ENCODE measurements around the gene NEK4. TPM values are rescaled to one million over a fixed set of nuclear protein-coding genes. Genes with fewer than 3 reads are reported as not detected.

The NEK4 gene
- total RNA-seq, 1 donor from 2014 or later = 15.1 TPM

DNA sequence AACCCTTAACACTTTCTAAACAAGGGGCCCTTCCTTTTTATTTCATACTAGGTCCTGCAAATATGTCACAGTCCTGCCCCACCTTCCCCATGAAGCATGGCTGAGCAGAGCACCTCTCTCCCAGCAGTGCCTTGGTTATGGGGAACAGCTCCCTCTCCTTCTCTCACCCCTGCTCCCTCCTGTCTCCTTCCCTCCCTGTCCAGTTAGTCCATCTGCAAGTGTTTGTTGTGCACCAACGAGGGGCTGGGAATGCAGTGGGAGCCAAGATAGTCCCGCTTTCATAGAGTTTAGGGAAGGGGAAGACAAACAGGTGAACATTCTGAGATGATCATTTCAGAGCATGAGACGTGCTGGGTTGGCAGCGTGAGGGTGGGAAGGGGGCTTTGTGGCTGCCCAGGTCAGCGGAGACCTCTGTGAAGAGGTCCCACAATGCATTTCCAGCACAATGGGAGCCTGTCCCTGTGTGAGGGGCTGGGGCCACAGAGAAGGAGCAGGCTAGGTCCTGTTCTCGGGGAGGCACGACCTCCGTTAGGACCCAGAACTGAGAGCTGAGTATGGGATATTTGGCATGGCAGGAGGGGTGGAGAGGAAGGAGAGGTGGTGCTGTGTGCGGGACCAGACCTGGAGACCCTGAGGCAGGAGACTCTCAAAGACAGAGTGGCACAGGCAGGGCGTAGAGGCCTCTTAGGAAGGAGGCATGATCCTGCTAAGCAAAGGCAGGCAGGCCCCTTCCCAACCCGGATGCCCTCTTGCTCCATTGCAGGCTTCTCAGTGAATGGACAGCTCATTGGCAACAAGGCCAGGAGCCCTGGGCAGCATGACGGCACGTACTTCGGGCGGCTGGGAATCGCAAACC, 18.4 kb upstream of the NEK4 start:
- H3K9me3 ChIP-seq (ENCODE audit: insufficient read depth, low read depth, low read length) = no peaks in the 10 kb centered on the region
- FAIRE-seq (no peak), DNase-seq (ENCODE audit: low read depth) (no peak)
- no peak for TF ChIP-seq CTCF (IDR thresholded peaks at IDR 0.05; ENCODE audit: insufficient read depth, low read depth, low read length)
- no peak for TF ChIP-seq EZH2 (IDR thresholded peaks at IDR 0.05; ENCODE audit: insufficient read depth, low read length)
- H3K36me3 ChIP-seq (ENCODE audit: insufficient read depth, low read length) = no peaks in the 10 kb centered on the region
- H3K27me3 Mint-ChIP-seq (ENCODE audit: low read depth, unreplicated experiment) = peaks cover 41% of the 10 kb centered on the region
- no peak overlapping the region for H3K27ac ChIP-seq (ENCODE audit: low read depth, low read length)
- no peak overlapping the region for H2AFZ ChIP-seq (ENCODE audit: low read depth, low read length)
- H3K4me1 Mint-ChIP-seq (ENCODE audit: low read depth, unreplicated experiment) = no peaks in the 10 kb centered on the region
- H3K27me3 ChIP-seq (ENCODE audit: insufficient read depth, low read length) = peaks cover 1% of the 10 kb centered on the region
- no peak overlapping the region for H3K4me3 ChIP-seq (ENCODE audit: insufficient read depth, low read depth, low read length)
- no peaks in the 10 kb centered on the region for H3K4me1 ChIP-seq (ENCODE audit: insufficient read depth, low read length)
- H3K9me3 Mint-ChIP-seq (ENCODE audit: unreplicated experiment) = peaks cover 2% of the 10 kb centered on the region
- no peaks in the 10 kb centered on the region for H4K20me1 ChIP-seq (ENCODE audit: insufficient read depth, low read length)
- H3K4me3 Mint-ChIP-seq (ENCODE audit: unreplicated experiment) = no peak overlapping the region
- H3K4me2 ChIP-seq (ENCODE audit: low read length) = no peak overlapping the region
- H3K9ac ChIP-seq (ENCODE audit: low read length) = no peak overlapping the region
- H3K27ac Mint-ChIP-seq (ENCODE audit: unreplicated experiment) = no peak overlapping the region
- H3K36me3 Mint-ChIP-seq (ENCODE audit: low read depth, unreplicated experiment) = no peaks in the 10 kb centered on the region
- H3K79me2 ChIP-seq (ENCODE audit: insufficient read depth, low read length) = no peaks in the 10 kb centered on the region

DNA sequence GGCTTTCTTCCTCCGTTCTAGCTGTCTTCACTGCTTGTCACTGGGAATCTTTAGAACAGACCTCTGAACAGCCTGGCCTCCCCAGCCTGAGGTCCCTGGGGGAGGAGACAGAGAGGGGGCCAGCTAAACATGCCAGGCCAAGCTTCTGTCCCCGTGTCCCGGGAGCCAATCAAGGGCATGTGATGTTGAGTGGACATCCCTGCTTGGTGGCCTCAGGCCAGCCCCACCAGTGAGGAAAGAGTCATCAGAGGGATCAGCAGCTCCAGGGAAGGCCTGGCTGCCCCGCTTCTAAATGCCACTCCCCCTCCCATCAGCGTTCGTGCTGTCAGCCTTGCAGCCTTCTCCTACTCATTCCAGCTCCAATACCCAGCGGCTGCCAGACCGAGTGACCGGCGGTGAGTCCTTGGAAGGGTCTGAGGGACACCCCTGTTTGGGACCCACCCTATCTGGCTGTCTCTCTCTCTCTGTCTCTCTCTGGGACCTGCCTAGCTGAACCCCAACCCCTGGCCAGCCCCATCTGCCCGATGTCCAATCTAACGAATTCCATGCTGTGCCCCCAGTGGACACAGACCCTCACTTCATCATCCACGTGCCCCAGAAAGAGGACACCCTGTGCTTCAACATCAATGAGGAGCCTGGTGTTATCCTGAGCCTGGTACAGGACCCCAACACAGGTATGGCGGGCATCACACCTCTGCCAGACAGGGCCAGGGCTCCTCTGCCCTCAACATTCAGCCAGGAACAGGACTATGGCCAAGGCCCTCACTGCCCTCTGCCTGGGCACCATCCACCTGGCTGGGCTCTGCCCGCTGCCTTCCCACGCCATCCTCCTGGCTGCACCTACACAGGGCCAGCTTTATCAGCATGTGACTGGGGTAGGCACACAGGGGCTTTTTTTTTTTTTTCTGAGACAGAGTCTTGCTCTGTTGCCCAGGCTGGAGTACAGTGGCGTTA, 17.2 kb upstream of the NEK4 start:
- Mint-ChIP-seq H3K4me1 (ENCODE audit: low read depth, unreplicated experiment) (no peaks in the 10 kb centered on the region), H3K27ac (ENCODE audit: unreplicated experiment) (no peak overlapping the region), H3K36me3 (ENCODE audit: low read depth, unreplicated experiment) (no peaks in the 10 kb centered on the region), H3K9me3 (ENCODE audit: unreplicated experiment) (peaks cover 5% of the 10 kb centered on the region), H3K27me3 (ENCODE audit: low read depth, unreplicated experiment) (peaks cover 51% of the 10 kb centered on the region), H3K4me3 (ENCODE audit: unreplicated experiment) (no peak overlapping the region)
- FAIRE-seq = no peak
- H3K4me1 ChIP-seq (ENCODE audit: insufficient read depth, low read length) = no peaks in the 10 kb centered on the region
- H2AFZ ChIP-seq (ENCODE audit: low read depth, low read length) = no peak overlapping the region
- no peaks in the 10 kb centered on the region for H4K20me1 ChIP-seq (ENCODE audit: insufficient read depth, low read length)
- no peak overlapping the region for H3K4me3 ChIP-seq (ENCODE audit: insufficient read depth, low read depth, low read length)
- DNase-seq (ENCODE audit: low read depth) = no peak
- H3K36me3 ChIP-seq (ENCODE audit: insufficient read depth, low read length) = no peaks in the 10 kb centered on the region
- H3K9me3 ChIP-seq (ENCODE audit: insufficient read depth, low read depth, low read length) = no peaks in the 10 kb centered on the region
- no peak overlapping the region for H3K27ac ChIP-seq (ENCODE audit: low read depth, low read length)
- TF ChIP-seq CTCF (IDR thresholded peaks at IDR 0.05; ENCODE audit: insufficient read depth, low read depth, low read length) = no peak
- no peak overlapping the region for H3K9ac ChIP-seq (ENCODE audit: low read length)
- H3K79me2 ChIP-seq (ENCODE audit: insufficient read depth, low read length) = no peaks in the 10 kb centered on the region
- H3K27me3 ChIP-seq (ENCODE audit: insufficient read depth, low read length) = peaks cover 7% of the 10 kb centered on the region
- no peak overlapping the region for H3K4me2 ChIP-seq (ENCODE audit: low read length)

All from astrocyte (in vitro differentiated cells and primary cell).